HEK293 (cell line): ENCODE measurements around the gene ARL15.

ENCODE experiments used
- CTCF ChIP-seq: fragments of 450-650 bp; formaldehyde crosslinking; IDR thresholded peaks from 2 replicates; pipeline ENCODE4 v1.5.1; 2016; ENCODE audit warnings: missing biosample characterization, missing genetic modification characterization
- GLI4 ChIP-seq: fragments of 450-650 bp; formaldehyde crosslinking; IDR thresholded peaks from 2 replicates; pipeline ENCODE4 v1.5.1; 2016; ENCODE audit warnings: missing biosample characterization, missing genetic modification characterization
- GLIS1 ChIP-seq: fragments of 450-650 bp; formaldehyde crosslinking; IDR thresholded peaks from 2 replicates; pipeline ENCODE4 v1.5.1; 2016; ENCODE audit warnings: missing biosample characterization, missing genetic modification characterization
- PATZ1 ChIP-seq: fragments of 450-650 bp; formaldehyde crosslinking; IDR thresholded peaks from 2 replicates; pipeline ENCODE4 v1.5.1; 2016; ENCODE audit warnings: missing biosample characterization, missing genetic modification characterization
- SP3 ChIP-seq: fragments of 450-650 bp; formaldehyde crosslinking; IDR thresholded peaks from 2 replicates; pipeline ENCODE4 v1.5.1; 2016; ENCODE audit warnings: missing biosample characterization, missing genetic modification characterization
- ZNF223 ChIP-seq: fragments of 450-650 bp; formaldehyde crosslinking; IDR thresholded peaks from 2 replicates; pipeline ENCODE4 v1.5.1; 2016; ENCODE audit warnings: missing biosample characterization, missing genetic modification characterization
- ZNF248 ChIP-seq: fragments of 450-650 bp; formaldehyde crosslinking; IDR thresholded peaks from 2 replicates; pipeline ENCODE4 v1.5.1; 2017; ENCODE audit warnings: missing biosample characterization, missing genetic modification characterization
- ZNF341 ChIP-seq: fragments of 450-650 bp; formaldehyde crosslinking; IDR thresholded peaks from 2 replicates; pipeline ENCODE4; 2016; ENCODE audit warnings: low read depth, missing biosample characterization, missing genetic modification characterization
- TF ChIP-seq, protein P1 (sequence below): fragments of 450-650 bp; formaldehyde crosslinking; IDR thresholded peaks from 2 replicates; pipeline ENCODE4 v1.5.1; 2016; ENCODE audit warnings: missing biosample characterization, missing genetic modification characterization

- no peak for TF ChIP-seq CTCF
- no peak for TF ChIP-seq ZNF248 (tag by site-specific recombination)
- TF ChIP-seq GLIS1 (tag by site-specific recombination) = no peak
- TF ChIP-seq, protein P1, sequence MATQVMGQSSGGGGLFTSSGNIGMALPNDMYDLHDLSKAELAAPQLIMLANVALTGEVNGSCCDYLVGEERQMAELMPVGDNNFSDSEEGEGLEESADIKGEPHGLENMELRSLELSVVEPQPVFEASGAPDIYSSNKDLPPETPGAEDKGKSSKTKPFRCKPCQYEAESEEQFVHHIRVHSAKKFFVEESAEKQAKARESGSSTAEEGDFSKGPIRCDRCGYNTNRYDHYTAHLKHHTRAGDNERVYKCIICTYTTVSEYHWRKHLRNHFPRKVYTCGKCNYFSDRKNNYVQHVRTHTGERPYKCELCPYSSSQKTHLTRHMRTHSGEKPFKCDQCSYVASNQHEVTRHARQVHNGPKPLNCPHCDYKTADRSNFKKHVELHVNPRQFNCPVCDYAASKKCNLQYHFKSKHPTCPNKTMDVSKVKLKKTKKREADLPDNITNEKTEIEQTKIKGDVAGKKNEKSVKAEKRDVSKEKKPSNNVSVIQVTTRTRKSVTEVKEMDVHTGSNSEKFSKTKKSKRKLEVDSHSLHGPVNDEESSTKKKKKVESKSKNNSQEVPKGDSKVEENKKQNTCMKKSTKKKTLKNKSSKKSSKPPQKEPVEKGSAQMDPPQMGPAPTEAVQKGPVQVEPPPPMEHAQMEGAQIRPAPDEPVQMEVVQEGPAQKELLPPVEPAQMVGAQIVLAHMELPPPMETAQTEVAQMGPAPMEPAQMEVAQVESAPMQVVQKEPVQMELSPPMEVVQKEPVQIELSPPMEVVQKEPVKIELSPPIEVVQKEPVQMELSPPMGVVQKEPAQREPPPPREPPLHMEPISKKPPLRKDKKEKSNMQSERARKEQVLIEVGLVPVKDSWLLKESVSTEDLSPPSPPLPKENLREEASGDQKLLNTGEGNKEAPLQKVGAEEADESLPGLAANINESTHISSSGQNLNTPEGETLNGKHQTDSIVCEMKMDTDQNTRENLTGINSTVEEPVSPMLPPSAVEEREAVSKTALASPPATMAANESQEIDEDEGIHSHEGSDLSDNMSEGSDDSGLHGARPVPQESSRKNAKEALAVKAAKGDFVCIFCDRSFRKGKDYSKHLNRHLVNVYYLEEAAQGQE = no peak
- TF ChIP-seq ZNF223 (tag by site-specific recombination) = no peak
- no peak for TF ChIP-seq PATZ1 (tag by site-specific recombination)
- TF ChIP-seq SP3 (tag by site-specific recombination) = no peak
- TF ChIP-seq ZNF341 (tag by site-specific recombination) = no peak
- no peak for TF ChIP-seq GLI4 (tag by site-specific recombination)
These were observed 269.6 kb downstream of the ARL15 start for GRCh38 chr5:54040804-54041203.
